Measurements from ENCODE around the gene SOX18.
A peak's percentile ranks its signal among the peaks of the same experiment; 100 is the strongest.

SOX18 gene

GRCh38 chr20:64051561-64052325, 2.3 kb upstream of the SOX18 start:
- no peak for DNase-seq (ENCODE audit: low spot score)

- no peak for DNase-seq (ENCODE audit: low spot score)
Measured at GRCh38 chr20:64051033-64051452, 1.6 kb upstream of the SOX18 start.

- no peak for DNase-seq (ENCODE audit: low spot score)
Measured at GRCh38 chr20:64050261-64051032, 1.0 kb upstream of the SOX18 start.

DNA sequence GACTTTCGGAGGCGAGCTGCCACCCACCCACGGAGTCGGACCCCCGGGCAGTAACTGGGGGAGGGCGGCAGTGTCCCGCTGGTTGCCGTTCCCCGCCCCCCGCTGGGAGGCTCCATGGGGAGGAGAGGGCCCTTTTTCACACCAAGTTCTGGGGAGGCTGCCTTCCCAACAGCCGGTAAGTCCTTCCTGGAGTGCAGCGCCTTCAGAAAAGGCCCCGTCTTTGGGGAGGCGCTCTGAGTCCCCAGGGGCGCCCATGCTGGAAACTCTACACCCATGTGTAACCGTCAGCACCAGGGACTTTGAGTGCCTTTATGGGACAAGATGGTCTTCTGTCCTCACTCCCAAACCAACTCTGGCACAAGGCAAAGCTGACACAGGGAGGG, 430 bp upstream of the SOX18 start:
- DNase-seq (ENCODE audit: low spot score) = no peak

GRCh38 chr20:64048402-64049044, 916 bp downstream of the SOX18 start:
- no peak for DNase-seq (ENCODE audit: low spot score)

GRCh38 chr20:64047968-64048401, 1.5 kb downstream of the SOX18 start:
- DNase-seq (ENCODE audit: low spot score) = no peak

GRCh38 chr20:64047046-64047389, 2.4 kb downstream of the SOX18 start:
- DNase-seq (ENCODE audit: low spot score) = no peak

DNA sequence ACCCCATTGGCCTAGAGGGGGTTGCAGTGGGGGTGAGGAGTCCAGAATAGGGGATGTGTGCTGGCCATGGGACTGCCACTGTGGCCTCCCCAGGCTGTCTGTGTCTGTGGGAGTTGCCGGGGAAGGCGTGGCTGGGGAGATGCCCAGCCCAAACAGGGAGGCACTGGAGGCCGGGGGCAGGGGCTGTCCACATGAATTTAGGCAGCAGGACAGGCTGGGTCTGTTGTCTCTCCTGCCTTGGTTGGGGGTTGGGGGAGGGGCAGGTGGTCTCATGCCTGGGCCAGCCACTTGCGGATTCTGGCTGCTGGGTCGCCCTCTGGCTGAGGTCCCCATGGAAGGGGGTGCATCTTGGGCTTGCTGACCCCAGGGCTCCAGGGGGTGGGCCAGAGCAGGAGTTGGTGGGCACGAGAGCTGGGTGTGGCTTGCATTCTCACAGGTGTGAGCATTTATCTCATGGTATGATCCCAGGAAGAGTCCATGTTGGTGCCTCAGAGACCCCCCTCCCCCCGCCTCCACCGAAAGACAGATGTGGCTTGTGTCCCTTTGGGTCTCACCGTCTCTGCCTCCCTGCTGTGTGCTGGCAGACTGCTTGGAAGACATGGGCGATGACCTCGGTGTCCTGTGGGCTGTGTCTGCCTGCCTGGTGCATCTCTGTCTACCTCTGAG, 4.0 kb downstream of the SOX18 start:
- no peak for DNase-seq (ENCODE audit: low spot score)

DNA sequence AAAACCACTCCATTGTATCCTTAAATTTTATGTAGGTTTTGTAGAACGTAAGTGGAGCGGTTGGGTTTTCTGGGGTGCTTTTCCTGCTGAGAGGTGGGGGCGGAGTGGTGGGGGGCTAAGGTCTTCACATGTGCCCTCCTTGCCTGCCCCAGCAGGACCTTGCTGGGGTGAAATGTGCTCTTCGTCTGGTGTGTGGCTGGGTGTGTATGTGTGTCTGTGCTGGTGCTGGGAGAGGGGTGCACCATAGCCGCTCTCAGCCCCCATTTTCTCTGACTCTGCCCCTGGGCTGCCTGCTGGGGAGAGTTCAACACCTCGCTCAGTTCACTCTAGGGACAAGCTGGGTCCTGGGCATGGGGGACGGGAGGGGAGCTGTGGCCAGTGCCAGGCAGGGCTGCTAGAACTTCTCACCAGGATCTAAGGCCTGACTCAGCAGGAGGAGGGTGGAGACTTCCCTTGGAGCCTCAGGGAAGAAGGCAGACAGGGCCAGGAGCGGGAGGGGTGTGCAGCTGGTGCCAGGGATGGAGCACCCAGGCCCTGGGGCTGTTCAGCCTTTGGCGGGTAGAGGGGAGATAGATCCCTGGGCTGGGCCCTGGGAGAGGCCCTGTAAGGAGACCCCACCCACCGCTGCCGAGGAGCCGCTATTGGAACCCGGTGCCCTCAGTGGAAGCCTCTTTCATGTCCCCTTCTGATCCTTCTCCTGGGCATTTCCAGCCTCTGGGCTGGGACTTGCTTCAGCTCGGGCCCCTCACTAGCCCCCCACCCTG, 4.8 kb downstream of the SOX18 start:
- no peak for DNase-seq (ENCODE audit: low spot score)

- DNase-seq (ENCODE audit: low spot score) = no peak
Measured at GRCh38 chr20:64043768-64044167, 5.7 kb downstream of the SOX18 start.

DNA sequence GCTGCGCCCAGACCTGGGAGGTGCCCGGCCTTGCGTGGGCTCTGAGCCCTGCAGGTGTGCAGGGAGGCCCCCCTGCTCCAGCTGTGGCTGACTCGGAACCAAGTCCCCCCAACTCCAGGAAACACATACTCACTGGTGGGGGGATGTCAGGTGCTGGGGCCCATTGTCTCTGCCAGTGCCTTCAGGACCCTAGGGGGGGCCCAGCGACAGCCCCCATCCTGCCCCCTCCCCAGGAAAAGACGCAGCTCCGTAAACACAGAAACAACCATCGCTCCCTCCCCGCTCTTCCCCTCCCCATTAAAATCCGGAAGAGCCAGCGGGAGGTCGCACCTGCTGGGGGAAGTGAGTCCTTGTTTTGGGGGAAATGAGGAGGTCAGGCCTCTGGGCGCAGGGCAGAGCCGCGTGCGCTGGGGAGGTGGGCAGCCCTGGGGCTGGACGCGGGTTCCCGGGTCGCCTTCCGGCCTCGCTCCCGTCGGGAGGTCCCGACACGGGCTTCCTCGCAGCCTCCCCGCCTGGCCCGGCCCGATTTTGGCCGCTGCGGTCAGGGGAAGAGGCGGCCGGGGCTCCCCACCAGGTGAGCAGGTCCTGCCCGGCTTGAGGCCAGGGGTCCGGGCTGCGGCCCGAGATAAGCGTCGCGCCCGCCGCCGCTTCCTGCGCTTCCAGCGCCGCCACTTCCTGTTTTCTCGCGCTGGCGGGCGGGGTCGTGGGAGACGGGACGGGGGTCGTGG, 7.2 kb downstream of the SOX18 start:
- no peak for DNase-seq (ENCODE audit: low spot score)

DNA sequence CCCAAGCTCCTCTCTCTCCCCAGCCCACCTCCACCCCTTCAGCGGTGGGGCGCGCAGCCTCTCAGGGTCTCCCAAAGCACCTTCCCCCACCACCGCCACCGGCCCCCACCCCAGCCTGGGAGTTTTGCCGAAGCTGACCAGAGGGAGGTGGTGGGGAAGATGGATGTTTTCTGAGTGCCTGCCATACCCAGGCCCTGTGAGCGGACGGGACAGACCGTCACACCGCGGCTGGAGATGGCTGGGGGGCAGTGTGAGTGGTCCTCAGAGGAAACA, 7.7 kb downstream of the SOX18 start:
- no peak for DNase-seq (ENCODE audit: low spot score)

DNA sequence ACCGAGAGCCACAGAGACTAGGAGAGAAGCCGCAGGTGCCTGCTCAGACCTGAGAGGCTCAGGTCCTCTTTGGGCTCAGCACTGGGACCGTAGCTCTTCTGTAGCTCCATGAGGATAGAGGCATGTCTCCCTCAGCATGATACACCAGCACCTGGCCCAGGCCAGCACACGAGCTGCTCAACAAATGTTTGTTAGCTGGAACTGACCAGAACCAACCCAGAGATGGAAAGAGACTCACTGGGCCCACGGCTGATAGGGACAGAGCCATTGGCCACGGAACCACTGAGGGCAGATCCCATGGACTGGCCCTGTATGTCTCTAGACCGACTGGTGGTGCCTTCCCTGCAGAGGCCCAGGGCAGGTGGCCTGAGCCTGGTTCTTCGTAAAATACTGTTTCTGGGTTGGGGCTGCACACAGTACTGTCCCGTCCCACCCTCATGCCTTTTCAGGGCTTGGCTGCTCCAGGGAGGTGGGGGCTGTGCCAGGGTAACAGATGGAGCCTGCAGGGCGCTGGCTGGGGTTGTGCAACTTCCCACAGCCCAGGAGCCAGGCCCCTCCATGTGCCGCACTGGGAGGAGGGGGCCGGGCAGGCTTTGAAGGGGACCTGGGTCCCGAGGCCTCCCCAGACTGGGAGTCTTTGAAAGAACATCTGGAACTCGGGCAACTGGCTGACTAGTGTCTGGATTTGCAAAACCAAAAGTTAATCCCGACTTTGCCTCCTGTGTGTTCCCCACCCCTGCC, 8.2 kb downstream of the SOX18 start:
- no peak for DNase-seq (ENCODE audit: low spot score)

GRCh38 chr20:64040231-64041039, 9.0 kb downstream of the SOX18 start:
- no peak for DNase-seq (ENCODE audit: low spot score)

- DNase-seq (ENCODE audit: low spot score) = no peak
Measured at GRCh38 chr20:64039293-64040160, 9.9 kb downstream of the SOX18 start.

DNA sequence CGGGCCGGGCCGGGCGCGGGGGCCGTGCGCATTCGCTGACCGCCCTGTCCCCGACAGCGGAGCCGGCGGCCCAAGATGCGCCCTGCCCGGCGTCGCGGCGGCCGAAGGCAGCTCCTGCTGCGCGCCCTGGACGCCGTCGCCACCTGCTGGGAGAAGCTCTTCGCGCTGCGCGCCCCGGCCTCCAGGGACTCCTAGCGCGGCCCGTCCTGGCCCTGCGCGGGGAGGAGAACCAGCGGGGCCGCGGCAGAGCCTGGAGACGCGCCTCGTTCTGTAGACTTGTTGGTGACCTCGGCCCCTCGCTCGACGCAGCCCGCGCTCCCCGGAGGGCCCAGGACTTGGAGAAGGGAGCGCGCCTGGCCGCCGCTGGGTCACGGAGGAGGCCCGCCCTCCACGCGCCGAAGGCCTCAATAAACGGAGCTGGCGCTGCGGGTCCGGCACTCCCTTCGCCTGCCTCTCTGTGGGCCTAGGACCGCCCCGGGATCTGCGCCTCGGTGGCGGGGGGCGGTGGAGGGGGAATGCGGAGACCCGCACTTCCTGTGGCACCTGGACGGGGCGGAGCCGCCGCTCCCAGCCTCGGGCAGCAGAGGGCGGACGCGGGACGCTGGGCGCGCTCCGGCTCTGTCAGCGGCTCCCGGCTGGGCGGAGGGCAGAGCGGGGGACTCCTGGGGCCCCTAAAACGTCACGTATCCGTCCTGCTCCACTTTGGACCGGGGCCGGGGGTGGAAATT, 10.7 kb downstream of the SOX18 start:
- DNase-seq (ENCODE audit: low spot score) = peak; percentile 74

- no peak for DNase-seq (ENCODE audit: low spot score)
Measured at GRCh38 chr20:64038224-64038564, 11.2 kb downstream of the SOX18 start.
